ENCODE measurements around the gene CPXM1.

Gene CPXM1

GRCh38 chr20:2816583-2817340 lies 16.3 kb upstream of the CPXM1 start:
- in situ Hi-C loops (cut with MboI; ENCODE audit: low pct_unique_long_range_greater_than_20kb, low sequenced_read_pairs, unreplicated experiment): no loop called here
- peak; percentile 8 for TF ChIP-seq CTCF (IDR thresholded peaks at IDR 0.05; ENCODE audit: extremely low read depth, insufficient read depth, missing control alignments)
- DNase-seq (ENCODE audit: low spot score): no peak

GRCh38 chr20:2816030-2816582 lies 15.7 kb upstream of the CPXM1 start, which contains the start of gene TMEM239:
TMEM239 (plus strand) TSS chr20:2816364; CDS start chr20:2816555, 191 bp downstream.
- in situ Hi-C loops (cut with MboI; ENCODE audit: low pct_unique_long_range_greater_than_20kb, low sequenced_read_pairs, unreplicated experiment): no loop called here
- TF ChIP-seq CTCF (IDR thresholded peaks at IDR 0.05; ENCODE audit: extremely low read depth, insufficient read depth, missing control alignments): no peak
- no peak for DNase-seq (ENCODE audit: low spot score)

DNA sequence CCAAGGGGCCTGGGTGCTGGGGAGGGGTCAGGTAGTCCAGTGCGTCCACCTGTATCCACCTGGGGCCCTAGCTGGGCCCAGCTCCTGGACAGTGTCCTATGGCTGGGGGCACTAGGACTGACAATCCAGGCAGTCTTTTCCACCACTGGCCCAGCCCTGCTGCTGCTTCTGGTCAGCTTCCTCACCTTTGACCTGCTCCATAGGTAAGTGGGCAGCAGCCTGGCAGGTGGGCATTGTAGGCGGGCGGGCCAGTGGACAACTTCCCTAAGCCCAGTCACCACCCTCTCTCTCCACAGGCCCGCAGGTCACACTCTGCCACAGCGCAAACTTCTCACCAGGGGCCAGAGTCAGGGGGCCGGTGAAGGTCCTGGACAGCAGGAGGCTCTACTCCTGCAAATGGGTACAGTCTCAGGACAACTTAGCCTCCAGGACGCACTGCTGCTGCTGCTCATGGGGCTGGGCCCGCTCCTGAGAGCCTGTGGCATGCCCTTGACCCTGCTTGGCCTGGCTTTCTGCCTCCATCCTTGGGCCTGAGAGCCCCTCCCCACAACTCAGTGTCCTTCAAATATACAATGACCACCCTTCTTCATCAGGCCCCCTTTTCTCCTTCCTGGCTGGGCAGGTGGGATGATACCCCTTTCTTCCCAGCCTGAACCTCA lies 14.9 kb upstream of the CPXM1 start:
- TF ChIP-seq CTCF (IDR thresholded peaks at IDR 0.05; ENCODE audit: extremely low read depth, insufficient read depth, missing control alignments): no peak
- no peak for DNase-seq (ENCODE audit: low spot score)
- in situ Hi-C loops (cut with MboI; ENCODE audit: low pct_unique_long_range_greater_than_20kb, low sequenced_read_pairs, unreplicated experiment): no loop called here

DNA sequence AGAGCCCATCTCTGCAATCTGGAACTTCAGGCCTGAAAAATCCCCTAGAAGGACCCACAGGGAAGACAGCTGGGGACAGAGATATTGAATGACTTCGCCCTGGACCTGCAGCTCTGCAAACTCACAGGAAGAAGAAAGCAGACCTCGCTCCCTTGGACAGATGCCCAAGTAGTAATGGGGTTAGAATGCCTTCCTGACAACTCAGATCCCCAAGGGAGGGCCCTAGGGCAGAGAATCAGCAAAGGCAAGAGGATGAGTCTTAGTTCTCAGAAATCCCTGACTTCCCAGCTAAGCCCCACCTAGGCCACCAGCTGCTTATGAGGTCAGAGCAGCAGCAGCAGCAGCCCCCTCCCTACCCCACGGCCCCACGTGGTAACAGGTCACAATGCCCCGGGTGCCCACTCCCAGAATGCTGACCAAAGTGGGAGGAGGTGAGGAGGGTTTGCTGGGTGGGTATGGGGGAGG lies 14.2 kb upstream of the CPXM1 start, which contains the start of gene C20orf141:
TSS of gene C20orf141 (plus strand) at position 401 of the 465 bp plus-strand sequence. CDS start 198 bp downstream, outside the sequence.
- in situ Hi-C loops (cut with MboI; ENCODE audit: low pct_unique_long_range_greater_than_20kb, low sequenced_read_pairs, unreplicated experiment): no loop called here
- no peak for DNase-seq (ENCODE audit: low spot score)
- no peak for TF ChIP-seq CTCF (IDR thresholded peaks at IDR 0.05; ENCODE audit: extremely low read depth, insufficient read depth, missing control alignments)

DNA sequence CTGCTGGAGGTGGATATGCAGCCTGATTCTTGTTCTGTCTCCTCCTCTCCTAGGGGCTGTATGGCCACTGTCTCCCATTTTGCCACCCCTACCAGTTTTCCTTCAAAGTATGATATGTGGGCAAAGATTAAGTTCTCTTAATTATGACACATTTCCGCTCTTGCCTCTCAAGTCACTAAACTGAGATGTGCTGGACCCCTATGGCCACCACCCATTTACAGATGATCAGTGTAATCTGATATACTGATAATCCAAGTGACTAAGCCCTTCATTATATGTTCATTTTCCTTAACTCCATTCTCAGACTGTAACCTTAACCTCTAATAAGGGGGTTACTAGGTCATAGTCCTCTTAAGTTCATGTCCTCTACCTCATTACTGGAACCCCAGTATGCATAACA lies 13.6 kb upstream of the CPXM1 start:
- no peak for TF ChIP-seq CTCF (IDR thresholded peaks at IDR 0.05; ENCODE audit: extremely low read depth, insufficient read depth, missing control alignments)
- in situ Hi-C loops (cut with MboI; ENCODE audit: low pct_unique_long_range_greater_than_20kb, low sequenced_read_pairs, unreplicated experiment): no loop called here
- no peak for DNase-seq (ENCODE audit: low spot score)

- in situ Hi-C loops (cut with MboI; ENCODE audit: low pct_unique_long_range_greater_than_20kb, low sequenced_read_pairs, unreplicated experiment): no loop called here
Measured at GRCh38 chr20:2812189-2812588, 11.8 kb upstream of the CPXM1 start.

More at GRCh38 chr20:2812189-2812588, 11.8 kb upstream of the CPXM1 start:
- DNase-seq (ENCODE audit: low spot score): no peak
- TF ChIP-seq CTCF (IDR thresholded peaks at IDR 0.05; ENCODE audit: extremely low read depth, insufficient read depth, missing control alignments): no peak

Measured in GM13977 (cell line).